Endothelial cell (in vitro differentiated cells): ENCODE data around the gene DISC1. TPM values are rescaled to one million over a fixed set of nuclear protein-coding genes. Genes with fewer than 3 reads are reported as not detected.

Experiments used
- DNase-seq: peaks from one replicate; pipeline ENCODE4 v3.0.0; 2021; ENCODE audit warnings: low spot score
- H3K27ac Mint-ChIP-seq: one replicate; pipeline ENCODE4 v1.8.0; 2021; ENCODE audit warnings: mixed read lengths, inconsistent platforms; ENCODE audit not compliant: unreplicated experiment
- H3K27me3 Mint-ChIP-seq: one replicate; pipeline ENCODE4 v1.8.0; 2021; ENCODE audit warnings: mild to moderate bottlenecking, moderate library complexity, mixed read lengths, inconsistent platforms; ENCODE audit not compliant: unreplicated experiment
- H3K36me3 Mint-ChIP-seq: one replicate; pipeline ENCODE4 v1.8.0; 2021; ENCODE audit warnings: mild to moderate bottlenecking, low read depth, mixed read lengths, inconsistent platforms; ENCODE audit not compliant: unreplicated experiment
- H3K4me1 Mint-ChIP-seq: one replicate; pipeline ENCODE4 v1.8.0; 2021; ENCODE audit warnings: mild to moderate bottlenecking, mixed read lengths, inconsistent platforms; ENCODE audit not compliant: unreplicated experiment
- H3K4me3 Mint-ChIP-seq: one replicate; pipeline ENCODE4 v1.8.0; 2021; ENCODE audit warnings: mild to moderate bottlenecking, mixed read lengths, inconsistent platforms; ENCODE audit not compliant: unreplicated experiment
- H3K9me3 Mint-ChIP-seq: one replicate; pipeline ENCODE4 v1.8.0; 2021; ENCODE audit warnings: mixed read lengths, inconsistent platforms; ENCODE audit not compliant: unreplicated experiment
- CTCF ChIP-seq: fragments of 200-600 bp; sonication (generic); IDR thresholded peaks from one replicate; pipeline ENCODE4 v1.5.0; 2021; ENCODE audit warnings: antibody characterized with exemption; ENCODE audit not compliant: unreplicated experiment
- total RNA-seq: library from RNA; stranded (reverse); fragmentation: NEBNext Ultra II Directional; extraction: Animal tissue kit (Norgen Biotek cat#: 25700); gene quantifications from one replicate; pipeline ENCODE4 v1.2.1, GENCODE V29; 2021; ENCODE audit not compliant: unreplicated experiment

Gene DISC1
- total RNA-seq, 1 donor from 2014 or later, result 82.5 TPM

GRCh38 chr1:231871878-231872277 is 245.3 kb downstream of the DISC1 start:
- H3K36me3 Mint-ChIP-seq, result peaks cover 35% of the 10 kb centered on the region
- H3K4me1 Mint-ChIP-seq, result peaks cover 22% of the 10 kb centered on the region
- no peak for DNase-seq
- peaks cover 16% of the 10 kb centered on the region for H3K27me3 Mint-ChIP-seq
- H3K27ac Mint-ChIP-seq, result no peak overlapping the region
- H3K4me3 Mint-ChIP-seq, result no peak overlapping the region
- H3K9me3 Mint-ChIP-seq, result peaks cover 4% of the 10 kb centered on the region
- TF ChIP-seq CTCF, result no peak

- Mint-ChIP-seq H3K4me1 (peaks cover 18% of the 10 kb centered on the region), H3K36me3 (peaks cover 35% of the 10 kb centered on the region), H3K4me3 (no peak overlapping the region), H3K27ac (no peak overlapping the region), H3K27me3 (peaks cover 16% of the 10 kb centered on the region), H3K9me3 (peaks cover 4% of the 10 kb centered on the region)
- DNase-seq, result no peak
- TF ChIP-seq CTCF, result no peak
Measured at GRCh38 chr1:231872461-231872910, 245.9 kb downstream of the DISC1 start.

- H3K27me3 Mint-ChIP-seq, result peaks cover 10% of the 10 kb centered on the region
- no peak overlapping the region for H3K4me3 Mint-ChIP-seq
- TF ChIP-seq CTCF, result no peak
- H3K9me3 Mint-ChIP-seq, result peaks cover 4% of the 10 kb centered on the region
- peaks cover 26% of the 10 kb centered on the region for H3K36me3 Mint-ChIP-seq
- H3K4me1 Mint-ChIP-seq, result no peaks in the 10 kb centered on the region
- DNase-seq, result no peak
- no peak overlapping the region for H3K27ac Mint-ChIP-seq
Measured at GRCh38 chr1:231878737-231879136, 252.1 kb downstream of the DISC1 start.

- no peak overlapping the region for H3K27ac Mint-ChIP-seq
Measured at GRCh38 chr1:231879296-231879695, 252.7 kb downstream of the DISC1 start.

GRCh38 chr1:231882333-231882732 is 255.7 kb downstream of the DISC1 start:
- no peaks in the 10 kb centered on the region for H3K4me1 Mint-ChIP-seq
- peaks cover 17% of the 10 kb centered on the region for H3K36me3 Mint-ChIP-seq
- TF ChIP-seq CTCF, result no peak
- H3K27ac Mint-ChIP-seq, result no peak overlapping the region
- H3K27me3 Mint-ChIP-seq, result peaks cover 8% of the 10 kb centered on the region
- H3K4me3 Mint-ChIP-seq, result no peak overlapping the region
- DNase-seq, result no peak
- no peaks in the 10 kb centered on the region for H3K9me3 Mint-ChIP-seq

More at GRCh38 chr1:231879296-231879695, 252.7 kb downstream of the DISC1 start:
- no peak overlapping the region for H3K4me3 Mint-ChIP-seq
- no peak for DNase-seq
- H3K27me3 Mint-ChIP-seq, result peaks cover 10% of the 10 kb centered on the region
- no peak for TF ChIP-seq CTCF
- peaks cover 4% of the 10 kb centered on the region for H3K9me3 Mint-ChIP-seq
- H3K36me3 Mint-ChIP-seq, result peaks cover 26% of the 10 kb centered on the region
- no peaks in the 10 kb centered on the region for H3K4me1 Mint-ChIP-seq
